Chondrocyte (in vitro differentiated cells): Measurements from ENCODE around the gene SLC39A12. TPM values are rescaled to one million over a fixed set of nuclear protein-coding genes. Genes with fewer than 3 reads are reported as not detected.

Source experiments
- DNase-seq: peaks from one replicate; pipeline ENCODE4 v3.0.0; 2021; ENCODE audit warnings: mixed read lengths, low spot score
- H3K27ac Mint-ChIP-seq: one replicate; pipeline ENCODE4 v1.8.0; 2021; ENCODE audit warnings: mild to moderate bottlenecking, moderate library complexity, mixed read lengths; ENCODE audit not compliant: unreplicated experiment
- H3K27me3 Mint-ChIP-seq: 2 replicates; pipeline ENCODE4 v1.8.0; 2021; ENCODE audit warnings: low read depth, mixed read lengths
- H3K36me3 Mint-ChIP-seq: 2 replicates; pipeline ENCODE4 v1.8.0; 2021; ENCODE audit warnings: low read depth, mixed read lengths
- H3K4me1 Mint-ChIP-seq: 2 replicates; pipeline ENCODE4 v1.8.0; 2021; ENCODE audit warnings: low read depth, mild to moderate bottlenecking, mixed read lengths
- H3K4me3 Mint-ChIP-seq: one replicate; pipeline ENCODE4 v1.8.0; 2021; ENCODE audit warnings: mild to moderate bottlenecking, moderate library complexity, mixed read lengths; ENCODE audit not compliant: unreplicated experiment
- H3K9me3 Mint-ChIP-seq: 2 replicates; pipeline ENCODE4 v1.8.0; 2021; ENCODE audit warnings: low read depth, mixed read lengths
- total RNA-seq: library from RNA; stranded (reverse); gene quantifications from 3 replicates; pipeline ENCODE4 v1.2.1, GENCODE V29; 2021
- TF ChIP-seq, protein P1 (sequence below): fragments of 200-600 bp; sonication (generic); IDR thresholded peaks from 2 replicates; pipeline ENCODE4 v1.5.0; 2021; ENCODE audit warnings: antibody characterized with exemption, mild to moderate bottlenecking, moderate library complexity

SLC39A12 gene
- total RNA-seq, 1 donor from 2014 or later, result not detected

DNA sequence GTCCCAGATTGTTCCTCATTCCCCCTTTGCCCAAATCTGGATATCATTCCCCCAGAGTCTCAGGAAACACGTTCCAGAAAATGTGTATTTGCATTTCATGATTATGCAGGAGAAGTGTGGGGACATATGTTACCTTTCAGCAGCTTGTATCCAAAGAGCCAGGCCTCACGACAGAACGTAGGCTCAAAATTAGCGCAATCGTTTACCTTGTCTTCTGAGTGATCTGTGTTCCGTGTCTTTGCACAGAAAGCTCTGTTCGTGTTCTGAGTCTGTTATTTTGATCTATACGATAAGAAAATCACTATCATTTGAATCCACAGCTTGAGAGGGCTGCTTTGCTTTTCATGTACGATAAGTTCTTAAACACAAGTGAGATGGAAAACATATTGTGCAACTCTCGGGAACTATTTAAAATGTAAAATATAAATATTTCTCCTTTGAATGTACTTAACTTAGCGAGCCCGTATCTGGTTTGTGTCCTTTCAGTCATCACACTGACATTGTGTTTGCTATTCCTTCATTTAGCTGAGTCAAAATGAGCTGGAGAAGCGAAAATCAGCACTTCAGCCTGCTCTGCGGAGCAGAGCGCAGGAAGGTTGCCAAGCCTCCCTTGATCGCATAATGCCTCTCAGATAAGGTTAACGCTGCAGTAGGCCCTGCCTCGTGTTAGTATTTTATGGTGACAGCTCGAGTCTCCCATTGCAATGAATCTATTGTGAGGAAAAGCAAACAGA lies 108.3 kb downstream of the SLC39A12 start:
- DNase-seq, result no peak
- Mint-ChIP-seq H3K9me3 (peaks cover 4% of the 10 kb centered on the region), H3K36me3 (no peaks in the 10 kb centered on the region), H3K27me3 (peaks cover 4% of the 10 kb centered on the region), H3K4me3 (no peak overlapping the region), H3K4me1 (no peaks in the 10 kb centered on the region), H3K27ac (no peak overlapping the region)
- TF ChIP-seq, protein P1, sequence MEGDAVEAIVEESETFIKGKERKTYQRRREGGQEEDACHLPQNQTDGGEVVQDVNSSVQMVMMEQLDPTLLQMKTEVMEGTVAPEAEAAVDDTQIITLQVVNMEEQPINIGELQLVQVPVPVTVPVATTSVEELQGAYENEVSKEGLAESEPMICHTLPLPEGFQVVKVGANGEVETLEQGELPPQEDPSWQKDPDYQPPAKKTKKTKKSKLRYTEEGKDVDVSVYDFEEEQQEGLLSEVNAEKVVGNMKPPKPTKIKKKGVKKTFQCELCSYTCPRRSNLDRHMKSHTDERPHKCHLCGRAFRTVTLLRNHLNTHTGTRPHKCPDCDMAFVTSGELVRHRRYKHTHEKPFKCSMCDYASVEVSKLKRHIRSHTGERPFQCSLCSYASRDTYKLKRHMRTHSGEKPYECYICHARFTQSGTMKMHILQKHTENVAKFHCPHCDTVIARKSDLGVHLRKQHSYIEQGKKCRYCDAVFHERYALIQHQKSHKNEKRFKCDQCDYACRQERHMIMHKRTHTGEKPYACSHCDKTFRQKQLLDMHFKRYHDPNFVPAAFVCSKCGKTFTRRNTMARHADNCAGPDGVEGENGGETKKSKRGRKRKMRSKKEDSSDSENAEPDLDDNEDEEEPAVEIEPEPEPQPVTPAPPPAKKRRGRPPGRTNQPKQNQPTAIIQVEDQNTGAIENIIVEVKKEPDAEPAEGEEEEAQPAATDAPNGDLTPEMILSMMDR, result no peak

DNA sequence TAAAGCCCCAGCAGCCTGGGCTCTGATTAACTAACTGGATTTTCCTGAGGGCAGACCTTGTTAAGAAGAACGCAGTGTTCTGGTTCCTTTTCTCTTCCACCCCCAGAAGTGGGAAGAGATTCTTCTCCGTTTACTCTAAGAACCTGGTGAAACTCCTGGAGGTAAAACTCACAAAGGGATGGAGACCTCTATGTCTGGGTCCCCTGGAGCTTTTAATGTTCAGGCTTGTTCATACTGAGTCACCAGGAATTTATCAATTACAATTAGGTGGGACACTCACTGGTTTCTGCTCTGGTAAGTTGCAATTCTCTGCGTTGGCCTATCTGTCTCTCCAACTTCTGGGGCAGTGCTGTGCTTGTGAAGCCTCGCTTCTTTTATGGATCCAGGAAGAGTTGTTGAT lies 115.2 kb downstream of the SLC39A12 start:
- TF ChIP-seq, protein P1, result no peak
- Mint-ChIP-seq H3K27ac (no peak overlapping the region), H3K4me3 (no peak overlapping the region), H3K36me3 (no peaks in the 10 kb centered on the region), H3K9me3 (peaks cover 3% of the 10 kb centered on the region), H3K4me1 (no peaks in the 10 kb centered on the region), H3K27me3 (peaks cover 4% of the 10 kb centered on the region)
- no peak for DNase-seq

DNA sequence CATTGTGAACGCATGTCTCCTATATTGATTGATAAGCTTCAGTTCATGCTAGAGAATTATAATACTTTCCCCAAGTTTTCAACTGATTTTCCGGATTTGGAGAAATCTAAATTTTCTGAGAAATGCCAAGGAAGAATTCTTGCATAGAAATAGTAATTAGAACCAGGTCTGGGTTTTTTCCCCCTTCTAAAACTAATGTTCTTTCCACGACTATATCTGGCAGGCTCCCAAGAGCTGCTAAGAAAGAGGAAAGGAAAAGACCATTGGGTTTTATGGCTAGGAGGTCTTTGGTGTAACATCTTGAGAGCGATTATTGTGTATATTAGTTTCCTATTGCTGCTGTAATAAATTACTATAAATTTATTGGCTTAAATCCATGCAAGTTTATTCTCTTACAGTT lies 116.7 kb downstream of the SLC39A12 start:
- H3K9me3 Mint-ChIP-seq, result peaks cover 3% of the 10 kb centered on the region

DNA sequence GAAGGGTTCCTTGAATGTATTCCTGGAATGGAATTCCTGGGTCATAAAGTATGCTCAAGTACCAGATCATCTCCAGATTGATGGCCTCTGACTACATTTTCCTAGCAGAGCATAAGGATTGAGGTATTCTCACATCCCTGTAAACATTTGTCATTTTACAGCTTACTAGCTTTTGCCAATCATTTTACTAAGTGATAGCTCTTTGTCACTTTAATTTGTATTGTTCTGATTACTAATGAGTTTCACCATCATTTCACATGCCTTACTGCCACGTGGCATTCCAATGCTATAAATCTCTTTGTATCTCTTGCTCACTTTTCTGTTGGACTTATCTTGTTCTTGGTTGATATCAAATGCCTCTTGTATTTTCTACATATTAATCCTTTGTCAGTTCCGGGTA lies 119.9 kb downstream of the SLC39A12 start:
- Mint-ChIP-seq H3K4me1 (no peaks in the 10 kb centered on the region), H3K36me3 (no peaks in the 10 kb centered on the region), H3K27me3 (peaks cover 8% of the 10 kb centered on the region), H3K27ac (no peak overlapping the region), H3K9me3 (peaks cover 4% of the 10 kb centered on the region), H3K4me3 (no peak overlapping the region)
- TF ChIP-seq, protein P1, result no peak
- no peak for DNase-seq

More for the DNA sequence above, 116.7 kb downstream of the SLC39A12 start:
- Mint-ChIP-seq H3K27me3 (peaks cover 3% of the 10 kb centered on the region), H3K27ac (no peak overlapping the region), H3K36me3 (no peaks in the 10 kb centered on the region), H3K4me3 (no peak overlapping the region), H3K4me1 (no peaks in the 10 kb centered on the region)
- TF ChIP-seq, protein P1, result no peak
- no peak for DNase-seq

DNA sequence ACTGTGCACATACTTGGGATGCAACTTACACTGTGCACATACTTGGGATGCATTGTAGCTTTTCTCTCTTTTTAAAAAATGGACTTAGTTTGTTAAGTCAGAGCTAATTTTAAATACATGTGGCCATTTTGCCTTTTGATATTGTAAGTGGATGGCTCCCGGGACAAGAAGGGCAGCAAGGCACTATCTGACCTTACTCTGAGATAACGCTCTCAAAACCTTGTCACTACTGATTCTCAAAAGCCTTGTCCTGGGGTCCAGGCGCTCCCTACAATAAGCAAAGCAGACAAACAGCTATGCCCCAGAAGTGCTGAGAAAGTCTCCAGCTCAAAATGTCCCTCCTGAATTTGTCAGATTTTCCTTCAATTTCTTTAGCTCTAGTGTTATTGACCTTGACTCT lies 121.6 kb downstream of the SLC39A12 start:
- peaks cover 4% of the 10 kb centered on the region for H3K9me3 Mint-ChIP-seq
- no peak overlapping the region for H3K4me3 Mint-ChIP-seq
- no peak for DNase-seq
- H3K27ac Mint-ChIP-seq, result no peak overlapping the region
- TF ChIP-seq, protein P1, result no peak
- no peaks in the 10 kb centered on the region for H3K4me1 Mint-ChIP-seq
- H3K36me3 Mint-ChIP-seq, result no peaks in the 10 kb centered on the region
- peaks cover 8% of the 10 kb centered on the region for H3K27me3 Mint-ChIP-seq
